Activated T-helper 1 cell treated with anti-CD3 and anti-CD28 coated beads, Interleukin-12 subunit alpha, Interleukin-12 subunit beta, Interleukin-2, Interleukin-4 antibody, amounts not matched to agents 30 ng/mL and 10 ng/mL and 1 ng/mL, durations not matched to agents 14 hours and 24 hours and 36 hours (primary cell): ENCODE measurements around the gene NFIL3. TPM values are rescaled to one million over a fixed set of nuclear protein-coding genes. Genes with fewer than 3 reads are reported as not detected.

Source experiments
- DNase-seq: peaks from one replicate; pipeline ENCODE4 v3.0.0; 2021; ENCODE audit warnings: low spot score
- H3K27ac Mint-ChIP-seq: one replicate; pipeline ENCODE4 v1.8.0; 2021; ENCODE audit warnings: mild to moderate bottlenecking, mixed read lengths
- H3K27me3 Mint-ChIP-seq: one replicate; pipeline ENCODE4 v1.8.0; 2022; ENCODE audit warnings: mild to moderate bottlenecking, moderate library complexity, mixed read lengths; ENCODE audit not compliant: insufficient read depth
- H3K36me3 Mint-ChIP-seq: one replicate; pipeline ENCODE4 v1.8.0; 2021; ENCODE audit warnings: low read depth, mixed read lengths
- H3K4me1 Mint-ChIP-seq: one replicate; pipeline ENCODE4 v1.8.0; 2021; ENCODE audit warnings: low read depth, mixed read lengths
- H3K4me3 Mint-ChIP-seq: one replicate; pipeline ENCODE4 v1.8.0; 2021; ENCODE audit warnings: mild to moderate bottlenecking, moderate library complexity, mixed read lengths
- H3K9me3 Mint-ChIP-seq: one replicate; pipeline ENCODE4 v1.8.0; 2021; ENCODE audit warnings: mixed read lengths
- intact Hi-C: fragments of 100-400 bp; cut with micrococcal nuclease; formaldehyde crosslinking; loops from one replicate; pipeline ENCODE4 v1.15.1; 2024
- total RNA-seq: library from RNA; stranded (reverse); gene quantifications from 2 replicates; pipeline ENCODE4 v1.2.3, GENCODE V29; 2022

NFIL3 gene
- total RNA-seq, 1 donor from 2014 or later, result 124 TPM

- intact Hi-C loops, result loop anchor here (5.0 to 10.0 kb wide), 4 partner anchors 253 to 2004 kb away; no protein-coding TSS in a partner anchor
- Mint-ChIP-seq H3K4me3 (no peak overlapping the region), H3K36me3 (no peaks in the 10 kb centered on the region), H3K27me3 (peaks cover 1% of the 10 kb centered on the region), H3K27ac (no peak overlapping the region), H3K9me3 (no peaks in the 10 kb centered on the region), H3K4me1 (peaks cover 47% of the 10 kb centered on the region)
- DNase-seq, result no peak
These were observed 5.3 kb upstream of the NFIL3 start for GRCh38 chr9:91428927-91429351.

- intact Hi-C loops, result loop anchor here (5.0 to 10.0 kb wide), 4 partner anchors 254 to 2004 kb away; no protein-coding TSS in a partner anchor
- peaks cover 1% of the 10 kb centered on the region for H3K27me3 Mint-ChIP-seq
- H3K27ac Mint-ChIP-seq, result peak overlapping the region; percentile 18
- no peaks in the 10 kb centered on the region for H3K36me3 Mint-ChIP-seq
- no peak for DNase-seq
- H3K9me3 Mint-ChIP-seq, result no peaks in the 10 kb centered on the region
- no peak overlapping the region for H3K4me3 Mint-ChIP-seq
- H3K4me1 Mint-ChIP-seq, result peaks cover 47% of the 10 kb centered on the region
These were observed 4.8 kb upstream of the NFIL3 start for GRCh38 chr9:91428436-91428835.

DNA sequence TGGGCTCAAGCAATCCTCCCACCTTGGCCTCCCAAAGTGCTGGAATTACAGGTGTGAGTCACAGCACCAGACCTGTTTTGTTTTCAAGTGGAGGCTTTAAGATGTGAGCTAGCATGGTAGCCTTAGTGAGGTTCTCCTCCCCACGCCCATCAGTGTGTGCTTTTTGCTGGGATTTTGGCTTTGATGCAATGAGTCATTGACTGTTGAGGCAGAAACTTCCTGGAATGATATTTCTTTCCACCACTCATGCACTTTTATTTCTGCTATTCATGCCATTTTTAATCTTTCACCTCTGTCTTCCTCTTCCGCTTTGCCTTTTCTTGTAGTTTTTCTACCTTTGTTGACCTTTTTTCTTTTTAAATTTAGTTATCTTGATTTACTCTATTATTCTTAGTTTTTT is 4.2 kb upstream of the NFIL3 start:
- peaks cover 4% of the 10 kb centered on the region for H3K36me3 Mint-ChIP-seq
- H3K4me1 Mint-ChIP-seq, result peaks cover 51% of the 10 kb centered on the region
- peak overlapping the region; percentile 18 for H3K27ac Mint-ChIP-seq
- no peak for DNase-seq
- no peaks in the 10 kb centered on the region for H3K9me3 Mint-ChIP-seq
- intact Hi-C loops, result loop anchor here (5.0 to 10.0 kb wide), 4 partner anchors 254 to 2003 kb away; no protein-coding TSS in a partner anchor
- no peak overlapping the region for H3K4me3 Mint-ChIP-seq
- peaks cover 1% of the 10 kb centered on the region for H3K27me3 Mint-ChIP-seq

DNA sequence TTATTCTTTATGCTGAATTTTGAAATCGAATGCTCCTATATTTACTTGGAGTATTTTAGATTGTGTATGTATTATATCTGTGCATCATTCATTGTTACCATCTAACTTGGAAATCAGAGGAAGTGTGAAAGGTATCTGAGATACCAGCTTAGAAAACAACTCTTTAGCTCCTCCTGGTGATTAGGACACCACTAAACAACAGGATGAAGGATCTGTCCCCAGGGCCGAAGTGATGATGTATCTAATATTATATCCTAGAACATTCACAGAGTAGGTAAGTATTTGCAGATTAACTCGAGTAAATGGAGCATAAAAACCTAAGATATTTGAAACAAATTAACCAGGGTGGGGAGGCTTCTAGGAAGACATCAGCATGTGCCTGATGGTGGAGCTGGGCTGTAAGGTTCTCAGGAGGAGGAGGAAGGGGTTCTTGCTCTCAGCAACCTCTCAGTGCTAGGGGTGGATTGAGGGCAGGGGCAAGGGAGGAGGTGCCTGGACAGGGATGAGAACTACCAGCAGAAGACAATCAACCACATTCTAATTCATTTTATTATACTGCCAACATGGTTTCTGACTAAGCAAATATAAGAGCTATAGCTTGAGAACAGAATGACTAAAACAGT is 2.6 kb upstream of the NFIL3 start:
- H3K4me3 Mint-ChIP-seq, result peak overlapping the region; percentile 84
- H3K27me3 Mint-ChIP-seq, result peaks cover 1% of the 10 kb centered on the region
- no peak for DNase-seq
- peak overlapping the region; percentile 89 for H3K27ac Mint-ChIP-seq
- intact Hi-C loops, result loop anchor here (5.0 to 10.0 kb wide), 4 partner anchors 256 to 2001 kb away; no protein-coding TSS in a partner anchor
- H3K4me1 Mint-ChIP-seq, result peaks cover 43% of the 10 kb centered on the region
- no peaks in the 10 kb centered on the region for H3K9me3 Mint-ChIP-seq
- peaks cover 10% of the 10 kb centered on the region for H3K36me3 Mint-ChIP-seq

DNA sequence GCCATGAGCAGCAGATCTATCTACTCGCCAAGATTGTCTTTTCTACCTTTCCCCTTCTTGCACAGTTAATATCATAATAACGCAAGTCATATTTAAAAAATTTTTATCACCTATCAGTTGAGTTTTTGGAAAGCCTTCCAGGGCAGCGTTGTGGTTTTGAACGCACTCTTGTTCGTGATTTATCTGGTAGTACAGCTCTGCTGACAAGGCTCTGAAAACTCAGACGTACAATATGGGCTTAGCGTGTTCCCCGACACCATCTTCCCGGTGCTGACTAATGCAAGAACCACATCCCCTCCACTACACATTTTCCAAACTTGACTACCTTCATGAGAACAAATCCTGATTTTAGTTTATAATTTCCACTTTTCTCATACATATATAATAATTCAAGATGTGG is 1.6 kb upstream of the NFIL3 start:
- Mint-ChIP-seq H3K27me3 (peaks cover 1% of the 10 kb centered on the region), H3K4me1 (peaks cover 50% of the 10 kb centered on the region), H3K4me3 (peak overlapping the region; percentile 84), H3K27ac (peak overlapping the region; percentile 89), H3K9me3 (no peaks in the 10 kb centered on the region), H3K36me3 (peaks cover 15% of the 10 kb centered on the region)
- DNase-seq, result no peak
- intact Hi-C loops, result loop anchor here (1.0 to 10.0 kb wide), 8 partner anchors 216 to 2000 kb away; no protein-coding TSS in a partner anchor

GRCh38 chr9:91424403-91425176 is 958 bp upstream of the NFIL3 start:
- peak; percentile 55 for DNase-seq
- Mint-ChIP-seq H3K4me1 (peaks cover 56% of the 10 kb centered on the region), H3K9me3 (no peaks in the 10 kb centered on the region), H3K27me3 (peaks cover 1% of the 10 kb centered on the region), H3K4me3 (peak overlapping the region; percentile 84), H3K36me3 (peaks cover 20% of the 10 kb centered on the region), H3K27ac (peak overlapping the region; percentile 89)
- intact Hi-C loops, result loop anchor here (1.0 to 10.0 kb wide), 10 partner anchors 216 to 2000 kb away; no protein-coding TSS in a partner anchor

DNA sequence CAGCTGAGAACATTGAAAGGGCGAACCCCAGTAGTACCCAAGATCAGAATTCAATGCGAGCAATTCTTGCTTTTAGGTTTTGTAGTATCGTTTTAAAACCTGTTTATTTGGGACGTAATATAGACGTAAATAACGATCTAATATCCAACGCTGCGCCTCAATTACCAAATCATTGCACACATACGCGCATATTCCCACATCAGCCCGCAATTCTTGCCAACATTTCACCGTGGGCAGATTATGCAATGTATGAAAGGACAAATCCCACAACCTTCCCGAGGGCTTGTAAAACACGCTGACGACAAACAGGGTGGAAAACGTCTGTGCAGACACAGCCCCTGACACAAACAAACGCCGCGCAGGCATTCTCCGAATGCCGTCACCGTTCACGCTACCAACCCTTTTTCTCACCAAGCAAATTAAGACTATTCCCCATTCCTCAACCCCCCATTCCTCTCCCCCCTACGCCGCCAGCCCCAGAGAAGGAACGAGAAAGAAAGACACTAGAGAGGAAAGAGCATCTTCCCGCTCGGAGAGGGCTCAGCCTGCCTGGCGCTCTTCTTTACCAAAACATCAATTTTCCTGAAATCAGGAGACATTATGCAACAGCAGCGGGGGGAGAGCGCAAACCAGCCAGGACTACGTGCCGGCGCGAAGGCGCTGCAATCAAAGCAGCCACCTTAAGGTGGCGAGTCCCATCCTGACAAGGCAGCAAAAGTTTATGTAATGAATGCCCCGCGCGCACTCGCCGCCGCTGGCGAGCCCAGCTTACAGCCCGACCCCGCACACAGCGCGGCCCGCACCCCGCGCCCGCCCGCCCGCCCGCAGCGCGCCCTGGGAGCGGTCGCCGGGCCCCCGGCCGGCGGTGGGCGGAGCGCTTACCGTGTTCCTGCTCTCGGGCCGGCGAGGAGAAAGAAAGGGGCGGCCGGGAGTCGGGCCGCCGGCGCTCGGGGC is 597 bp downstream of the NFIL3 start:
- peak; percentile 51 for DNase-seq
- intact Hi-C loops, result loop anchor here (1.0 to 10.0 kb wide), 6 partner anchors 64 to 1998 kb away; no protein-coding TSS in a partner anchor
- peak overlapping the region; percentile 98 for H3K4me3 Mint-ChIP-seq
- H3K27ac Mint-ChIP-seq, result peak overlapping the region; percentile 96
- peaks cover 63% of the 10 kb centered on the region for H3K4me1 Mint-ChIP-seq
- peaks cover 1% of the 10 kb centered on the region for H3K27me3 Mint-ChIP-seq
- peaks cover 20% of the 10 kb centered on the region for H3K36me3 Mint-ChIP-seq
- H3K9me3 Mint-ChIP-seq, result no peaks in the 10 kb centered on the region

DNA sequence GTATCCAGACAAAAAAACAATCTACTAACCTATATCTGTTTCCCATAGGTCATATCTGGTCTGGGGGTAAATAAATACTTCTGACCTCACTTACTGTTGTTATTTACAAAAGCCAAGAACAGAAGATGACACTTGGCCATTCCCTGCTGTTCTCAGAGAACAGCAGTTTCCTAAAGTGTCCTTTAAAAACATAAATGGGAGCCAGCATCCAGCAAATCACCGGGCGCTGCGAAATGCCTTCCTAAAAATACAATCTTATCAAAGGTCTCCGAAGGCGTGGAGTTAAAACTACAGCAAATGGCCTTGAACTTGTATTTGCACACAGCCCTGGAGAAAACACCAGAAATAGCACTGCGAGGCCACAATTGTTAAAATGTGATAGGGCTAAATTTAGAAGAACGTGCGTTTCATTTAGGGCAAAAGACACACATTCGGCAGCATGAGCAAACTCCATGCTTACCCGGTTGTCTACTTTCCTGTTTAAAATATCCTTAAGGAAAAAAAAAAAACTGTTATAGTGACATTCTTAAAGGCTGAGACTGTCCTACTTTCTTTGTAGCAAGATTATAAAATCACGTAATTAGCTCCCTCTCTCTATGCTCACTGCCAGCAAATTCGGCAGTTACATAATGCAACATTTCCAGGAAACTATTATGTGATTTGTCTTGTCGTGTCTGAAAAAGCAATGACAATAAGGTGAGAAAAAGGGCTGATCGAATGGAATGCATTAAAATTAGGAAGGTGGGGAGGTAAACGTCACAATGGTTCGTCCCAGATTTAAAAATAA is 1.5 kb downstream of the NFIL3 start:
- Mint-ChIP-seq H3K27me3 (no peaks in the 10 kb centered on the region), H3K27ac (peak overlapping the region; percentile 96), H3K4me3 (peak overlapping the region; percentile 98), H3K4me1 (peaks cover 64% of the 10 kb centered on the region), H3K9me3 (no peaks in the 10 kb centered on the region), H3K36me3 (peaks cover 26% of the 10 kb centered on the region)
- DNase-seq, result no peak
- intact Hi-C loops, result loop anchor here (5.0 to 10.0 kb wide), 2 partner anchors 455 to 1997 kb away; no protein-coding TSS in a partner anchor

- H3K27me3 Mint-ChIP-seq, result no peaks in the 10 kb centered on the region
These were observed 2.4 kb downstream of the NFIL3 start for GRCh38 chr9:91421128-91421765.

GRCh38 chr9:91420501-91421127 is 3.0 kb downstream of the NFIL3 start:
- no peak for DNase-seq
- Mint-ChIP-seq H3K9me3 (no peaks in the 10 kb centered on the region), H3K4me1 (peaks cover 71% of the 10 kb centered on the region), H3K27ac (peak overlapping the region; percentile 90), H3K36me3 (peaks cover 33% of the 10 kb centered on the region), H3K27me3 (no peaks in the 10 kb centered on the region), H3K4me3 (peak overlapping the region; percentile 90)
- intact Hi-C loops, result loop anchor here (5.0 to 10.0 kb wide), 2 partner anchors 453 to 1996 kb away; no protein-coding TSS in a partner anchor

More at GRCh38 chr9:91421128-91421765, 2.4 kb downstream of the NFIL3 start:
- Mint-ChIP-seq H3K27ac (peak overlapping the region; percentile 96), H3K9me3 (no peaks in the 10 kb centered on the region), H3K36me3 (peaks cover 31% of the 10 kb centered on the region), H3K4me3 (peak overlapping the region; percentile 98), H3K4me1 (peaks cover 71% of the 10 kb centered on the region)
- intact Hi-C loops, result loop anchor here (5.0 to 10.0 kb wide), 2 partner anchors 454 to 1996 kb away; no protein-coding TSS in a partner anchor
- DNase-seq, result no peak
